Measurements from ENCODE around the gene NMNAT2. TPM values are rescaled to one million over a fixed set of nuclear protein-coding genes. Genes with fewer than 3 reads are reported as not detected.
"Not testable (repeated sequence)": the region's sequence is repeated elsewhere in the genome, so short reads cannot be mapped to it uniquely, and the experiment has no call there.

The NMNAT2 gene
- total RNA-seq, 1 donor from 2014 or later = 0.50 TPM

DNA sequence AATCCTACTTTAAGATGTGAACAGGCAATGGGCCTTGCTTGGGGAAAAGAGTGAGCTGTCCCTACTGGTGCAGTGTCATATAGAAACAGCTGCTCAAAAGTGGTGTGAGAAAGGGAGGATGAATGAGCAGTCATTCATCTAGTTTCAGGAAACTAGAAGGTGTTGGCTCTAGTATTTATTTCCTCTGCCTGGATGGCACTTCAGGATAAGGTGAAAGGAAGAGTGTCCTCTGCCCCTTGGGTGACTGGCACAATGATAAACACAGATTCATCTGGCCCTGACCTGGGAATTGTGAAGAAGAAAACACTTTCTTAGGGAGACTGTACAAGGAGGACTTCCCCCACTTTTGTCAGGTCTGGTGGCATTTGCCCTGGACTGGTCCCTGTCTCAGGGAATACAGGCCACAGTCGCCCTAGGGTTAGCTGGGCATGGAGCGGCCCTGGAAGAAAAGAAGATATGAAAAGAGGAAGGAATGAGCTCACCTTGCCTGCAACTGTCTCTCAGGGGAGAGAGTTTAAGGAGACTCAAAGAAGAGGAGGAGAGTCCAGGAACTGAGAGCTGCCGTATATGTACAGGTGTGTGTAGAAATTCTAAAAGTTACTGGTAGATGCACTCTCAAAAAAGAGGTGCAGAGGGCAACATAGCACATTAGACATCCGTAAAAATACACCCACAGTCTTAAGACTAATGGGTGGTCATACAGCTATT lies 13.8 kb upstream of the NMNAT2 start:
- no peaks in the 10 kb centered on the region for H3K79me2 ChIP-seq (ENCODE audit: insufficient read depth, low read length)
- H3K4me1 ChIP-seq (ENCODE audit: insufficient read depth, low read length) = no peaks in the 10 kb centered on the region
- Mint-ChIP-seq H3K4me3 (ENCODE audit: unreplicated experiment) (no peak overlapping the region), H3K27ac (ENCODE audit: unreplicated experiment) (no peak overlapping the region), H3K27me3 (ENCODE audit: low read depth, unreplicated experiment) (peaks cover 3% of the 10 kb centered on the region), H3K36me3 (ENCODE audit: low read depth, unreplicated experiment) (no peaks in the 10 kb centered on the region), H3K4me1 (ENCODE audit: low read depth, unreplicated experiment) (no peaks in the 10 kb centered on the region), H3K9me3 (ENCODE audit: unreplicated experiment) (no peaks in the 10 kb centered on the region)
- H3K4me2 ChIP-seq (ENCODE audit: low read length) = no peak overlapping the region
- no peaks in the 10 kb centered on the region for H3K36me3 ChIP-seq (ENCODE audit: insufficient read depth, low read length)
- H2AFZ ChIP-seq (ENCODE audit: low read depth, low read length) = no peak overlapping the region
- H3K9ac ChIP-seq (ENCODE audit: low read length) = no peak overlapping the region
- H4K20me1 ChIP-seq (ENCODE audit: insufficient read depth, low read length) = no peaks in the 10 kb centered on the region
- no peak for TF ChIP-seq EZH2 (IDR thresholded peaks at IDR 0.05; ENCODE audit: insufficient read depth, low read length)
- TF ChIP-seq, protein P1, sequence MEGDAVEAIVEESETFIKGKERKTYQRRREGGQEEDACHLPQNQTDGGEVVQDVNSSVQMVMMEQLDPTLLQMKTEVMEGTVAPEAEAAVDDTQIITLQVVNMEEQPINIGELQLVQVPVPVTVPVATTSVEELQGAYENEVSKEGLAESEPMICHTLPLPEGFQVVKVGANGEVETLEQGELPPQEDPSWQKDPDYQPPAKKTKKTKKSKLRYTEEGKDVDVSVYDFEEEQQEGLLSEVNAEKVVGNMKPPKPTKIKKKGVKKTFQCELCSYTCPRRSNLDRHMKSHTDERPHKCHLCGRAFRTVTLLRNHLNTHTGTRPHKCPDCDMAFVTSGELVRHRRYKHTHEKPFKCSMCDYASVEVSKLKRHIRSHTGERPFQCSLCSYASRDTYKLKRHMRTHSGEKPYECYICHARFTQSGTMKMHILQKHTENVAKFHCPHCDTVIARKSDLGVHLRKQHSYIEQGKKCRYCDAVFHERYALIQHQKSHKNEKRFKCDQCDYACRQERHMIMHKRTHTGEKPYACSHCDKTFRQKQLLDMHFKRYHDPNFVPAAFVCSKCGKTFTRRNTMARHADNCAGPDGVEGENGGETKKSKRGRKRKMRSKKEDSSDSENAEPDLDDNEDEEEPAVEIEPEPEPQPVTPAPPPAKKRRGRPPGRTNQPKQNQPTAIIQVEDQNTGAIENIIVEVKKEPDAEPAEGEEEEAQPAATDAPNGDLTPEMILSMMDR (IDR thresholded peaks at IDR 0.05; ENCODE audit: insufficient read depth, low read depth, low read length) = no peak
- H3K9me3 ChIP-seq (ENCODE audit: insufficient read depth, low read depth, low read length) = no peaks in the 10 kb centered on the region
- no peaks in the 10 kb centered on the region for H3K27me3 ChIP-seq (ENCODE audit: insufficient read depth, low read length)
- FAIRE-seq = no peak
- DNase-seq (ENCODE audit: low read depth) = no peak
- no peak overlapping the region for H3K4me3 ChIP-seq (ENCODE audit: insufficient read depth, low read depth, low read length)
- H3K27ac ChIP-seq (ENCODE audit: low read depth, low read length) = no peak overlapping the region

DNA sequence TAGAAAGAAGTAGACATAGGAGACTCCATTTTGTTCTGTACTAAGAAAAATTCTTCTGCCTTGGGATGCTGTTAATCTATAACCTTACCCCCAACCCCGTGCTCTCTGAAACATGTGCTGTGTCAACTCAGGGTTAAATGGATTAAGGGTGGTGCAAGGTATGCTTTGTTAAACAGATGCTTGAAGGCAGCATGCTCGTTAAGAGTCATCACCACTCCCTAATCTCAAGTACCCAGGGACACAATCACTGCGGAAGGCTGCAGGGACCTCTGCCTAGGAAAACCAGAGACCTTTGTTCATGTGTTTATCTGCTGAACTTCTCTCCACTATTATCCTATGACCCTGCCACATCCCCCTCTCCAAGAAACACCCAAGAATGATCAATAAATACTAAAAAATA lies 9.4 kb upstream of the NMNAT2 start:
- not testable (repeated sequence) for H3K27ac Mint-ChIP-seq (ENCODE audit: unreplicated experiment); H3K9me3 Mint-ChIP-seq (ENCODE audit: unreplicated experiment); H3K27me3 ChIP-seq (ENCODE audit: insufficient read depth, low read length); H3K27ac ChIP-seq (ENCODE audit: low read depth, low read length); H2AFZ ChIP-seq (ENCODE audit: low read depth, low read length); DNase-seq (ENCODE audit: low read depth); H4K20me1 ChIP-seq (ENCODE audit: insufficient read depth, low read length); H3K36me3 ChIP-seq (ENCODE audit: insufficient read depth, low read length); H3K4me3 ChIP-seq (ENCODE audit: insufficient read depth, low read depth, low read length); H3K79me2 ChIP-seq (ENCODE audit: insufficient read depth, low read length); H3K4me1 ChIP-seq (ENCODE audit: insufficient read depth, low read length); H3K36me3 Mint-ChIP-seq (ENCODE audit: low read depth, unreplicated experiment); H3K4me2 ChIP-seq (ENCODE audit: low read length); H3K27me3 Mint-ChIP-seq (ENCODE audit: low read depth, unreplicated experiment); H3K4me3 Mint-ChIP-seq (ENCODE audit: unreplicated experiment); FAIRE-seq; H3K9ac ChIP-seq (ENCODE audit: low read length); H3K9me3 ChIP-seq (ENCODE audit: insufficient read depth, low read depth, low read length); H3K4me1 Mint-ChIP-seq (ENCODE audit: low read depth, unreplicated experiment)

DNA sequence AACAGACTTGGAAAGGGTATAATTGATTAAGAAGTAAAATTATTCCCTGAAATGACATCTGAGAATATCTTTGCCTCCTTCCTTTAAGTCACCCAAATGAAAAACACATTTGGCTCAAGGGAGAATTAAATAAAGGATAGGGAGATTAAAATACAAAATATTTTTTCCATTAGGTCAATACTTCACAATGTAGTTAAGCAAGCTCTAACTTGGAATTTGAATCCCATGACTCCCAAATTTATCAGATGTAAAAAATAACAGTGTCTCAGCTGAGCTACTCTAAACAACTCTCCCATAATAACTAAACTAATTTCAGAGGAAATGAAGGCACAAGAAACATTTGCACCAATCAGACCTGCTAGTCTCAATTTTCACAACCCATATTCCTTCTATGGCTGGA lies 6.5 kb upstream of the NMNAT2 start:
- H3K4me1 ChIP-seq (ENCODE audit: insufficient read depth, low read length) = no peaks in the 10 kb centered on the region
- H3K4me1 Mint-ChIP-seq (ENCODE audit: low read depth, unreplicated experiment) = no peaks in the 10 kb centered on the region
- H3K4me3 Mint-ChIP-seq (ENCODE audit: unreplicated experiment) = no peak overlapping the region
- H3K4me3 ChIP-seq (ENCODE audit: insufficient read depth, low read depth, low read length) = no peak overlapping the region
- DNase-seq (ENCODE audit: low read depth) (no peak), FAIRE-seq (no peak)
- H3K9me3 Mint-ChIP-seq (ENCODE audit: unreplicated experiment) = peaks cover 4% of the 10 kb centered on the region
- H3K27me3 ChIP-seq (ENCODE audit: insufficient read depth, low read length) = peaks cover 9% of the 10 kb centered on the region
- H3K4me2 ChIP-seq (ENCODE audit: low read length) = no peak overlapping the region
- H3K36me3 Mint-ChIP-seq (ENCODE audit: low read depth, unreplicated experiment) = no peaks in the 10 kb centered on the region
- H3K36me3 ChIP-seq (ENCODE audit: insufficient read depth, low read length) = no peaks in the 10 kb centered on the region
- no peaks in the 10 kb centered on the region for H3K9me3 ChIP-seq (ENCODE audit: insufficient read depth, low read depth, low read length)
- H3K27ac Mint-ChIP-seq (ENCODE audit: unreplicated experiment) = no peak overlapping the region
- H4K20me1 ChIP-seq (ENCODE audit: insufficient read depth, low read length) = no peaks in the 10 kb centered on the region
- no peaks in the 10 kb centered on the region for H3K79me2 ChIP-seq (ENCODE audit: insufficient read depth, low read length)
- H3K9ac ChIP-seq (ENCODE audit: low read length) = no peak overlapping the region
- H3K27ac ChIP-seq (ENCODE audit: low read depth, low read length) = no peak overlapping the region
- H3K27me3 Mint-ChIP-seq (ENCODE audit: low read depth, unreplicated experiment) = peaks cover 8% of the 10 kb centered on the region
- H2AFZ ChIP-seq (ENCODE audit: low read depth, low read length) = no peak overlapping the region
- no peak for TF ChIP-seq EZH2 (IDR thresholded peaks at IDR 0.05; ENCODE audit: insufficient read depth, low read length)
- TF ChIP-seq, protein P1 (IDR thresholded peaks at IDR 0.05; ENCODE audit: insufficient read depth, low read depth, low read length) = no peak
